Liver (tissue), 9 donors: Measurements from ENCODE around the gene OTUD3. TPM values are rescaled to one million over a fixed set of nuclear protein-coding genes. Genes with fewer than 3 reads are reported as not detected.

Experiments
- DNase-seq: peaks from one replicate; pipeline ENCODE4 v3.0.0-alpha.2; 2017; ENCODE audit warnings: low spot score
- H3K27ac ChIP-seq, 2 donors: one replicate each; pipeline ENCODE4 v1.7.0; 2013; ENCODE audit warnings: inconsistent platforms in 2 of 2, low read length in 2 of 2, control low read depth in 1 of 2, low read depth in 1 of 2, mild to moderate bottlenecking in 1 of 2
- H3K27me3 ChIP-seq, 4 donors: one replicate each; pipeline versions ENCODE4 v1.6.1 to v1.7.0; 2013; ENCODE audit warnings: low read length in 3 of 4, inconsistent platforms in 1 of 4, mild to moderate bottlenecking in 1 of 4, moderate library complexity in 1 of 4; ENCODE audit not compliant: control insufficient read depth in 4 of 4, insufficient read depth in 4 of 4
- H3K36me3 ChIP-seq, 4 donors: one replicate each; pipeline versions ENCODE4 v1.6.1 to v1.7.0; 2013; ENCODE audit warnings: low read length in 3 of 4, mild to moderate bottlenecking in 3 of 4, low read depth in 1 of 4, moderate library complexity in 1 of 4; ENCODE audit not compliant: control insufficient read depth in 4 of 4, insufficient read depth in 3 of 4
- H3K4me1 ChIP-seq, 4 donors: one replicate each; pipeline versions ENCODE4 v1.6.1 to v1.7.0; 2013; ENCODE audit warnings: low read length in 3 of 4, mild to moderate bottlenecking in 3 of 4, moderate library complexity in 1 of 4; ENCODE audit not compliant: control insufficient read depth in 4 of 4, insufficient read depth in 4 of 4
- H3K4me3 ChIP-seq, 3 donors: one replicate each; pipeline versions ENCODE4 v1.6.1 to v1.7.0; 2013; ENCODE audit warnings: low read length in 3 of 3, control low read depth in 1 of 3, low read depth in 1 of 3, mild to moderate bottlenecking in 1 of 3
- H3K9ac ChIP-seq, 2 donors: one replicate each; pipeline ENCODE4 v1.7.0; 2013; ENCODE audit warnings: low read length in 2 of 2, mild to moderate bottlenecking in 2 of 2, moderate library complexity in 2 of 2, control low read depth in 1 of 2, low read depth in 1 of 2
- H3K9me3 ChIP-seq, 4 donors: one replicate each; pipeline versions ENCODE4 v1.6.1 to v1.7.0; 2013; ENCODE audit warnings: low read length in 3 of 4; ENCODE audit not compliant: control insufficient read depth in 4 of 4
- ATF3 ChIP-seq: IDR thresholded peaks from 2 replicates; pipeline ENCODE4 v1.6.1; 2016; ENCODE audit warnings: antibody characterized with exemption
- EGR1 ChIP-seq, 2 donors: IDR thresholded peaks; 2 replicates each; pipeline ENCODE4 v1.6.1; 2016 to 2018; ENCODE audit warnings: antibody characterized with exemption in 2 of 2, low read depth in 2 of 2
- FOXA1 ChIP-seq: IDR thresholded peaks from 2 replicates; pipeline ENCODE4 v1.6.1; 2016; ENCODE audit warnings: antibody characterized with exemption
- FOXA2 ChIP-seq: IDR thresholded peaks from 2 replicates; pipeline ENCODE4 v1.6.1; 2016; ENCODE audit warnings: antibody characterized with exemption
- GABPA ChIP-seq, 2 donors: IDR thresholded peaks in 1 of 2; conservative IDR thresholded peaks in 1 of 2; 2 replicates each; pipeline ENCODE4 v1.6.1; 2016; ENCODE audit warnings: antibody characterized with exemption in 2 of 2, mild to moderate bottlenecking in 1 of 2, moderate library complexity in 1 of 2
- HNF4A ChIP-seq, 2 donors: conservative IDR thresholded peaks; 2 replicates each; pipeline ENCODE4 v1.6.1; 2016; ENCODE audit warnings: antibody characterized with exemption in 2 of 2, mild to moderate bottlenecking in 2 of 2
- HNF4G ChIP-seq: IDR thresholded peaks from 2 replicates; pipeline ENCODE4 v1.6.1; 2016; ENCODE audit warnings: antibody characterized with exemption
- JUND ChIP-seq, 2 donors: IDR thresholded peaks; 2 replicates each; pipeline ENCODE4 v1.6.1; 2016; ENCODE audit warnings: antibody characterized with exemption in 2 of 2
- MAX ChIP-seq: IDR thresholded peaks from 2 replicates; pipeline ENCODE4 v1.6.1; 2016; ENCODE audit warnings: antibody characterized with exemption
- NR2F2 ChIP-seq: IDR thresholded peaks from 2 replicates; pipeline ENCODE4 v1.6.1; 2016; ENCODE audit warnings: antibody characterized with exemption
- RAD21 ChIP-seq, 2 donors: IDR thresholded peaks; 2 replicates each; pipeline ENCODE4 v1.6.1; 2016; ENCODE audit warnings: antibody characterized with exemption in 2 of 2, mild to moderate bottlenecking in 2 of 2
- RXRA ChIP-seq, 2 donors: IDR thresholded peaks; 2 replicates each; pipeline ENCODE4 v1.6.1; 2017 to 2018; ENCODE audit warnings: antibody characterized with exemption in 2 of 2, mild to moderate bottlenecking in 1 of 2
- SP1 ChIP-seq: IDR thresholded peaks from 2 replicates; pipeline ENCODE4 v1.6.1; 2018; ENCODE audit warnings: antibody characterized with exemption, mild to moderate bottlenecking
- TAF1 ChIP-seq: conservative IDR thresholded peaks from 2 replicates; pipeline ENCODE4 v1.6.1; 2016; ENCODE audit warnings: antibody characterized with exemption, mild to moderate bottlenecking
- YY1 ChIP-seq: IDR thresholded peaks from 2 replicates; pipeline ENCODE4 v1.6.1; 2016; ENCODE audit warnings: antibody characterized with exemption, mild to moderate bottlenecking
- ZBTB33 ChIP-seq: IDR thresholded peaks from 2 replicates; pipeline ENCODE4 v1.6.1; 2016; ENCODE audit warnings: antibody characterized with exemption
- WGBS: extraction: QIAGEN DNeasy Blood & Tissue Kit; methylation state at CpG from one replicate; pipeline ENCODE4 v1.1.7; 2013; 5-methylcytosine and 5-hydroxymethylcytosine counted together
- polyA plus RNA-seq, 2 donors: library from polyadenylated mRNA; stranded (reverse) in 1 of 2; unstranded in 1 of 2; fragments of 200-250 nt in 1 of 2; fragments of >200 nt in 1 of 2; fragmentation: Nextera tagmentation in 1 of 2; extraction: Ambion mirVana in 1 of 2; gene quantifications; one replicate each; pipeline versions ENCODE4 v1.2.1 to v1.2.3, GENCODE V29; 2013 to 2015
- total RNA-seq, 2 donors: library from RNA; depleted of rRNA; stranded (reverse); fragments of >200 nt; gene quantifications; one replicate each; pipeline ENCODE4 v1.2.3, GENCODE V29; 2014
- TF ChIP-seq, protein P1 (sequence below): IDR thresholded peaks from 2 replicates; pipeline ENCODE4 v1.6.1; 2016; ENCODE audit warnings: antibody characterized with exemption, mild to moderate bottlenecking
- TF ChIP-seq, protein P2 (sequence below): fragments of 150-350 bp; IDR thresholded peaks from 2 replicates; pipeline ENCODE4 v1.5.1; 2017; ENCODE audit warnings: improper control_type of control experiment, low read depth, low read length; ENCODE audit not compliant: missing input control
- donor health status: healthy.
- donor health status: healthy.
- donor health status: healthy.
- donor health status: healthy.
- donor health status: healthy.

The OTUD3 gene
- total and polyA plus RNA-seq, 4 donors = 0.36 to 4.0 (median 2.1) TPM

- H3K27ac ChIP-seq = no peak overlapping the region
- peaks cover 0 to 3% (median 0%) of the 10 kb centered on the region in 4 donors for H3K9me3 ChIP-seq
- WGBS = 70% methylated on average over 5 of the region's 5 CpGs
- no peak for TF ChIP-seq YY1
- no peak for TF ChIP-seq MAX
- TF ChIP-seq JUND (IDR thresholded peaks at IDR 0.05) = no peak
- TF ChIP-seq, protein P1, sequence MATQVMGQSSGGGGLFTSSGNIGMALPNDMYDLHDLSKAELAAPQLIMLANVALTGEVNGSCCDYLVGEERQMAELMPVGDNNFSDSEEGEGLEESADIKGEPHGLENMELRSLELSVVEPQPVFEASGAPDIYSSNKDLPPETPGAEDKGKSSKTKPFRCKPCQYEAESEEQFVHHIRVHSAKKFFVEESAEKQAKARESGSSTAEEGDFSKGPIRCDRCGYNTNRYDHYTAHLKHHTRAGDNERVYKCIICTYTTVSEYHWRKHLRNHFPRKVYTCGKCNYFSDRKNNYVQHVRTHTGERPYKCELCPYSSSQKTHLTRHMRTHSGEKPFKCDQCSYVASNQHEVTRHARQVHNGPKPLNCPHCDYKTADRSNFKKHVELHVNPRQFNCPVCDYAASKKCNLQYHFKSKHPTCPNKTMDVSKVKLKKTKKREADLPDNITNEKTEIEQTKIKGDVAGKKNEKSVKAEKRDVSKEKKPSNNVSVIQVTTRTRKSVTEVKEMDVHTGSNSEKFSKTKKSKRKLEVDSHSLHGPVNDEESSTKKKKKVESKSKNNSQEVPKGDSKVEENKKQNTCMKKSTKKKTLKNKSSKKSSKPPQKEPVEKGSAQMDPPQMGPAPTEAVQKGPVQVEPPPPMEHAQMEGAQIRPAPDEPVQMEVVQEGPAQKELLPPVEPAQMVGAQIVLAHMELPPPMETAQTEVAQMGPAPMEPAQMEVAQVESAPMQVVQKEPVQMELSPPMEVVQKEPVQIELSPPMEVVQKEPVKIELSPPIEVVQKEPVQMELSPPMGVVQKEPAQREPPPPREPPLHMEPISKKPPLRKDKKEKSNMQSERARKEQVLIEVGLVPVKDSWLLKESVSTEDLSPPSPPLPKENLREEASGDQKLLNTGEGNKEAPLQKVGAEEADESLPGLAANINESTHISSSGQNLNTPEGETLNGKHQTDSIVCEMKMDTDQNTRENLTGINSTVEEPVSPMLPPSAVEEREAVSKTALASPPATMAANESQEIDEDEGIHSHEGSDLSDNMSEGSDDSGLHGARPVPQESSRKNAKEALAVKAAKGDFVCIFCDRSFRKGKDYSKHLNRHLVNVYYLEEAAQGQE = no peak
- no peak for TF ChIP-seq SP1
- no peak for TF ChIP-seq NR2F2
- TF ChIP-seq TAF1 = no peak
- TF ChIP-seq HNF4G = no peak
- TF ChIP-seq ZBTB33 = no peak
- TF ChIP-seq FOXA1 = no peak
- no peak for TF ChIP-seq HNF4A (conservative IDR thresholded peaks at IDR 0.05)
- TF ChIP-seq RXRA (IDR thresholded peaks at IDR 0.05) = no peak
- TF ChIP-seq GABPA (IDR thresholded peaks at IDR 0.05 in 1 of 2, conservative IDR thresholded peaks at IDR 0.05 in 1 of 2) = no peak
- TF ChIP-seq, protein P2, sequence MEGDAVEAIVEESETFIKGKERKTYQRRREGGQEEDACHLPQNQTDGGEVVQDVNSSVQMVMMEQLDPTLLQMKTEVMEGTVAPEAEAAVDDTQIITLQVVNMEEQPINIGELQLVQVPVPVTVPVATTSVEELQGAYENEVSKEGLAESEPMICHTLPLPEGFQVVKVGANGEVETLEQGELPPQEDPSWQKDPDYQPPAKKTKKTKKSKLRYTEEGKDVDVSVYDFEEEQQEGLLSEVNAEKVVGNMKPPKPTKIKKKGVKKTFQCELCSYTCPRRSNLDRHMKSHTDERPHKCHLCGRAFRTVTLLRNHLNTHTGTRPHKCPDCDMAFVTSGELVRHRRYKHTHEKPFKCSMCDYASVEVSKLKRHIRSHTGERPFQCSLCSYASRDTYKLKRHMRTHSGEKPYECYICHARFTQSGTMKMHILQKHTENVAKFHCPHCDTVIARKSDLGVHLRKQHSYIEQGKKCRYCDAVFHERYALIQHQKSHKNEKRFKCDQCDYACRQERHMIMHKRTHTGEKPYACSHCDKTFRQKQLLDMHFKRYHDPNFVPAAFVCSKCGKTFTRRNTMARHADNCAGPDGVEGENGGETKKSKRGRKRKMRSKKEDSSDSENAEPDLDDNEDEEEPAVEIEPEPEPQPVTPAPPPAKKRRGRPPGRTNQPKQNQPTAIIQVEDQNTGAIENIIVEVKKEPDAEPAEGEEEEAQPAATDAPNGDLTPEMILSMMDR = no peak
- no peak for TF ChIP-seq RAD21 (IDR thresholded peaks at IDR 0.05)
- no peak for TF ChIP-seq EGR1 (IDR thresholded peaks at IDR 0.05; ENCODE audit: low read depth in 2 of 2)
- no peak for TF ChIP-seq ATF3
- no peak for TF ChIP-seq FOXA2
- no peaks in the 10 kb centered on the region for H3K4me1 ChIP-seq
- no peaks in the 10 kb centered on the region for H3K36me3 ChIP-seq
- DNase-seq = no peak
- no peak overlapping the region for H3K9ac ChIP-seq
- H3K4me3 ChIP-seq = no peak overlapping the region
- H3K27me3 ChIP-seq = peaks cover 0 to 3% (median 0%) of the 10 kb centered on the region in 4 donors
Observed at GRCh38 chr1:19869929-19870328, 12.3 kb upstream of the OTUD3 start.
